AG09319 (cell line): ENCODE measurements around the gene STRADB.

Experiments used
- DNase-seq: peaks from one replicate; pipeline ENCODE4 v3.0.0-alpha.2; 2010; ENCODE audit warnings: low read depth; ENCODE audit errors: extremely low read depth
- TF ChIP-seq, protein P1 (sequence below): IDR thresholded peaks from 2 replicates; pipeline ENCODE4 v1.5.1; 2011; ENCODE audit warnings: low read depth, mild to moderate bottlenecking, inconsistent platforms, low read length, moderate library complexity

STRADB gene

DNA sequence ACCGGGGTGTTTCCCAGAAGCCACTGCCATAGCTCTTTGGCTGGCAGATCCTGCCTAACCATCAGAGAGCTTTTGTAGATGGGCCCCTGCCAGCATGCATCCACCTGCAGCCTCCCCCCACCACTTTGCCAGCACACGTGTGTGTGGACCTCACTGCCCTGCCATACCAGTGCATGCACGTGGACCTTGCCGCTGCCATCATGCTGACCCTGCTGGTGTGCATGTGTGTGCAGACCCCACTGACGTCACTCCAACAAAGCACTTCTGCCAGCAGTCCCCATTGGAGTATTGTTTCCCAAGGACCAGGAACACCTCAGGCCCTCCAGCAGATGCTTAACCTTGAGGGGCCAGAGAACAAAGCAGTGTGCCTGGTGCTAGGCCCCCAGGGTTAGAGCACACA lies 71.4 kb downstream of the STRADB start:
- TF ChIP-seq, protein P1, sequence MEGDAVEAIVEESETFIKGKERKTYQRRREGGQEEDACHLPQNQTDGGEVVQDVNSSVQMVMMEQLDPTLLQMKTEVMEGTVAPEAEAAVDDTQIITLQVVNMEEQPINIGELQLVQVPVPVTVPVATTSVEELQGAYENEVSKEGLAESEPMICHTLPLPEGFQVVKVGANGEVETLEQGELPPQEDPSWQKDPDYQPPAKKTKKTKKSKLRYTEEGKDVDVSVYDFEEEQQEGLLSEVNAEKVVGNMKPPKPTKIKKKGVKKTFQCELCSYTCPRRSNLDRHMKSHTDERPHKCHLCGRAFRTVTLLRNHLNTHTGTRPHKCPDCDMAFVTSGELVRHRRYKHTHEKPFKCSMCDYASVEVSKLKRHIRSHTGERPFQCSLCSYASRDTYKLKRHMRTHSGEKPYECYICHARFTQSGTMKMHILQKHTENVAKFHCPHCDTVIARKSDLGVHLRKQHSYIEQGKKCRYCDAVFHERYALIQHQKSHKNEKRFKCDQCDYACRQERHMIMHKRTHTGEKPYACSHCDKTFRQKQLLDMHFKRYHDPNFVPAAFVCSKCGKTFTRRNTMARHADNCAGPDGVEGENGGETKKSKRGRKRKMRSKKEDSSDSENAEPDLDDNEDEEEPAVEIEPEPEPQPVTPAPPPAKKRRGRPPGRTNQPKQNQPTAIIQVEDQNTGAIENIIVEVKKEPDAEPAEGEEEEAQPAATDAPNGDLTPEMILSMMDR = no peak
- DNase-seq = no peak

DNA sequence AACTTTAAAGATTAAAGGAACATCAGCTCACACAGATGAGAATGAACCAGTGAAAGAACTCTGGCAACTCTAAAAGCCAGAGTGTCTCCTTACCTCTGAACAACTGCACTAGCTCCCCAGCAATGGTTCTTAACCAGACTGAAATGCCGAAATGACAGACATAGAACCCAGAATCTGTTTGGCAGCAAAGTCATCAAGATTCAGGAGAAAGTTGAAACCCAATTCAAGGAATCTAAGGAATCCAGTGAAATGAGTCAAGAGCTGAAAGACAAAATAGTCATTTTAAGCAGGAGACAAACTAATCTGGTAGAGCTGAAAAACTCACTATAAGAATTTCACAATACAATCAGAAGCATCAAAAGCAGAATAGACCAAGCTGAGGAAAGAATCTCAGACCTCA lies 72.0 kb downstream of the STRADB start:
- TF ChIP-seq, protein P1 = no peak
- no peak for DNase-seq
